HG02642 (cell line): ENCODE results near the gene ZFAND3.

Experiments
- ATAC-seq: cut with Tn5 transposase; IDR thresholded peaks from one replicate; pipeline ENCODE4 v1.9.1; 2021; ENCODE audit warnings: mild to moderate bottlenecking; ENCODE audit not compliant: unreplicated experiment, poor library complexity

Gene ZFAND3

GRCh38 chr6:37826188-37826587 lies 6.7 kb downstream of the ZFAND3 start:
- no peak for ATAC-seq

GRCh38 chr6:37826993-37827392 lies 7.5 kb downstream of the ZFAND3 start:
- ATAC-seq = no peak

- ATAC-seq = no peak
Observed at GRCh38 chr6:37827603-37828265, 8.2 kb downstream of the ZFAND3 start.

GRCh38 chr6:37830225-37830624 lies 10.7 kb downstream of the ZFAND3 start:
- ATAC-seq = no peak

- no peak for ATAC-seq
Observed at GRCh38 chr6:37831457-37831856, 11.9 kb downstream of the ZFAND3 start.

- no peak for ATAC-seq
Observed at GRCh38 chr6:37835923-37836322, 16.4 kb downstream of the ZFAND3 start.

GRCh38 chr6:37838219-37838921 lies 18.8 kb downstream of the ZFAND3 start:
- ATAC-seq = no peak

- no peak for ATAC-seq
Observed at GRCh38 chr6:37840143-37840939, 20.8 kb downstream of the ZFAND3 start.

- ATAC-seq = no peak
Observed at GRCh38 chr6:37840940-37841300, 21.4 kb downstream of the ZFAND3 start.

GRCh38 chr6:37845026-37845911 lies 25.7 kb downstream of the ZFAND3 start:
- no peak for ATAC-seq

GRCh38 chr6:37845930-37846329 lies 26.4 kb downstream of the ZFAND3 start:
- no peak for ATAC-seq

GRCh38 chr6:37847704-37848103 lies 28.2 kb downstream of the ZFAND3 start:
- no peak for ATAC-seq

- no peak for ATAC-seq
Observed at GRCh38 chr6:37848371-37848770, 28.8 kb downstream of the ZFAND3 start.

GRCh38 chr6:37850260-37850659 lies 30.7 kb downstream of the ZFAND3 start:
- no peak for ATAC-seq

- no peak for ATAC-seq
Observed at GRCh38 chr6:37850728-37851285, 31.3 kb downstream of the ZFAND3 start.

GRCh38 chr6:37851997-37852524 lies 32.5 kb downstream of the ZFAND3 start:
- no peak for ATAC-seq

- no peak for ATAC-seq
Observed at GRCh38 chr6:37856285-37856684, 36.8 kb downstream of the ZFAND3 start.

GRCh38 chr6:37858363-37858762 lies 38.8 kb downstream of the ZFAND3 start:
- ATAC-seq = no peak

- ATAC-seq = no peak
Observed at GRCh38 chr6:37860226-37860839, 40.8 kb downstream of the ZFAND3 start.
